Measurements from ENCODE around the gene NLRP6. TPM values are rescaled to one million over a fixed set of nuclear protein-coding genes. Genes with fewer than 3 reads are reported as not detected.

Gene NLRP6
- total and polyA plus RNA-seq, 2 experiments from 2014 or later = 1.4 TPM; not detected in 1

GRCh38 chr11:283405-284104 lies 5.3 kb downstream of the NLRP6 start:
- no peaks in the 10 kb centered on the region for H3K9me3 ChIP-seq (ENCODE audit: low read depth)
- no peak overlapping the region for H2AFZ ChIP-seq
- no peak for DNase-seq (ENCODE audit: low spot score)
- H4K20me1 ChIP-seq (ENCODE audit: insufficient read depth, poor library complexity, severe bottlenecking) = no peaks in the 10 kb centered on the region
- H3K9me2 ChIP-seq (replicated peaks; ENCODE audit: insufficient read depth) = no peaks in the 10 kb centered on the region
- no peaks in the 10 kb centered on the region for H3K36me3 ChIP-seq (replicated peaks; ENCODE audit: insufficient read depth, low read depth)
- H3K27ac ChIP-seq = no peak overlapping the region
- 82% methylated on average over 20 of the region's 23 CpGs for WGBS (ENCODE audit: low lambda C conversion rate, missing lambda C conversion rate)
- TF ChIP-seq EZH2phosphoT487 (IDR thresholded peaks at IDR 0.05; ENCODE audit: low read depth, severe bottlenecking, unreplicated experiment) = no peak
- TF ChIP-seq, protein P1, sequence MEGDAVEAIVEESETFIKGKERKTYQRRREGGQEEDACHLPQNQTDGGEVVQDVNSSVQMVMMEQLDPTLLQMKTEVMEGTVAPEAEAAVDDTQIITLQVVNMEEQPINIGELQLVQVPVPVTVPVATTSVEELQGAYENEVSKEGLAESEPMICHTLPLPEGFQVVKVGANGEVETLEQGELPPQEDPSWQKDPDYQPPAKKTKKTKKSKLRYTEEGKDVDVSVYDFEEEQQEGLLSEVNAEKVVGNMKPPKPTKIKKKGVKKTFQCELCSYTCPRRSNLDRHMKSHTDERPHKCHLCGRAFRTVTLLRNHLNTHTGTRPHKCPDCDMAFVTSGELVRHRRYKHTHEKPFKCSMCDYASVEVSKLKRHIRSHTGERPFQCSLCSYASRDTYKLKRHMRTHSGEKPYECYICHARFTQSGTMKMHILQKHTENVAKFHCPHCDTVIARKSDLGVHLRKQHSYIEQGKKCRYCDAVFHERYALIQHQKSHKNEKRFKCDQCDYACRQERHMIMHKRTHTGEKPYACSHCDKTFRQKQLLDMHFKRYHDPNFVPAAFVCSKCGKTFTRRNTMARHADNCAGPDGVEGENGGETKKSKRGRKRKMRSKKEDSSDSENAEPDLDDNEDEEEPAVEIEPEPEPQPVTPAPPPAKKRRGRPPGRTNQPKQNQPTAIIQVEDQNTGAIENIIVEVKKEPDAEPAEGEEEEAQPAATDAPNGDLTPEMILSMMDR (IDR thresholded peaks at IDR 0.05; ENCODE audit: poor library complexity) = no peak
- no peak for TF ChIP-seq EZH2 (IDR thresholded peaks at IDR 0.05; ENCODE audit: borderline replicate concordance)
- no peaks in the 10 kb centered on the region for H3K79me2 ChIP-seq
- H3K4me2 ChIP-seq = no peak overlapping the region
- H3K4me1 ChIP-seq (ENCODE audit: insufficient read depth) = peaks cover 6% of the 10 kb centered on the region
- no peak overlapping the region for H3K4me3 ChIP-seq
- no peaks in the 10 kb centered on the region for H3K27me3 ChIP-seq

- TF ChIP-seq, protein P1 (IDR thresholded peaks at IDR 0.05; ENCODE audit: poor library complexity) = no peak
- TF ChIP-seq EZH2phosphoT487 (IDR thresholded peaks at IDR 0.05; ENCODE audit: low read depth, severe bottlenecking, unreplicated experiment) (no peak), EZH2 (IDR thresholded peaks at IDR 0.05; ENCODE audit: borderline replicate concordance) (no peak)
- H4K20me1 ChIP-seq (ENCODE audit: insufficient read depth, poor library complexity, severe bottlenecking) = no peaks in the 10 kb centered on the region
- WGBS (ENCODE audit: low lambda C conversion rate, missing lambda C conversion rate) = 89% methylated on average over 18 of the region's 24 CpGs
- H3K27ac ChIP-seq = no peak overlapping the region
- no peaks in the 10 kb centered on the region for H3K79me2 ChIP-seq
- no peak overlapping the region for H3K4me3 ChIP-seq
- no peak overlapping the region for H3K4me2 ChIP-seq
- H3K4me1 ChIP-seq (ENCODE audit: insufficient read depth) = peaks cover 6% of the 10 kb centered on the region
- H3K36me3 ChIP-seq (replicated peaks; ENCODE audit: insufficient read depth, low read depth) = no peaks in the 10 kb centered on the region
- no peaks in the 10 kb centered on the region for H3K27me3 ChIP-seq
- H2AFZ ChIP-seq = no peak overlapping the region
- DNase-seq (ENCODE audit: low spot score) = no peak
- no peaks in the 10 kb centered on the region for H3K9me3 ChIP-seq (ENCODE audit: low read depth)
- no peaks in the 10 kb centered on the region for H3K9me2 ChIP-seq (replicated peaks; ENCODE audit: insufficient read depth)
These were observed 6.2 kb downstream of the NLRP6 start for GRCh38 chr11:284105-285020.

DNA sequence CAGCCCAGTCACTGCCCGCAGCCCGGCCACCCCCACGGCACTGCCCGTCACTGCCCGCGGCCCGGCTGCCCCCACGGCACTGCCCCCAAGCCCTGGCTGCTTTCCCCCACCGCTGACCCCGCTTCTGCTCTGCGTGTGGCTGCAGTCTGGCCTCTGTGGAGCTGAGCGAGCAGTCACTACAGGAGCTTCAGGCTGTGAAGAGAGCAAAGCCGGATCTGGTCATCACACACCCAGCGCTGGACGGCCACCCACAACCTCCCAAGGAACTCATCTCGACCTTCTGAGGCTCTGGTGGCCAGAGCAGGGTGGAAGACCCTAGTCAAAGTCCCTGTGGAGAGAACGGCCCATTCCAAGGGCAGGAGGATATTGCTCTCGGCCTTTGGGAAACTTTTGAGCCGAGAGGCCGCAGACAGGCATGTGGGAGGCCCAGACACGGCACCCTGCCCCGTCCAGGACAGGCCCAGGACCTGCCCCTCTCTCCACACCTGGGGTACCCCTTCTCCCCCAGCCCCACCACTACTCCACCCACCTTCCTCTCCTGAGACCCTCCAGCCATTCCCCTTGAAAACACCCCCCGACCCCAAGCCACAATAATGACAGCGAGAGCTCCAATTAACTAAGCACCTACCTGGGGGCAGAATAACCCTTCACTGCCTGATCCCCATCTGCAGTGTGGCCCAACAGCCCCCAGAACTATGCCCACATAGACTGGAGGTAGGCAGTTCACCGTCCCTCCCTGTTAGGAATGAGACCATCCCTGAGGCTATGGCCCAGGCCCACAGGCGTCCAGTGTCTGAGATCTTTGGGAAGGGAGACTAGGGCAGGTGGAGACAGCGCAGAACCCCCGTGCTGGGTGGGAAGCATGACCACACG lies 7.0 kb downstream of the NLRP6 start:
- Histone ChIP-seq H3K4me3 (no peak overlapping the region), H3K79me2 (no peaks in the 10 kb centered on the region), H3K4me2 (no peak overlapping the region), H3K27ac (no peak overlapping the region), H3K27me3 (no peaks in the 10 kb centered on the region), H2AFZ (no peak overlapping the region), H3K4me1 (ENCODE audit: insufficient read depth) (peaks cover 15% of the 10 kb centered on the region), H3K9me3 (ENCODE audit: low read depth) (no peaks in the 10 kb centered on the region), H4K20me1 (ENCODE audit: insufficient read depth, poor library complexity, severe bottlenecking) (no peaks in the 10 kb centered on the region), H3K9me2 (replicated peaks; ENCODE audit: insufficient read depth) (no peaks in the 10 kb centered on the region), H3K36me3 (replicated peaks; ENCODE audit: insufficient read depth, low read depth) (no peaks in the 10 kb centered on the region)
- DNase-seq (ENCODE audit: low spot score) = no peak
- TF ChIP-seq EZH2 (IDR thresholded peaks at IDR 0.05; ENCODE audit: borderline replicate concordance) (no peak), EZH2phosphoT487 (IDR thresholded peaks at IDR 0.05; ENCODE audit: low read depth, severe bottlenecking, unreplicated experiment) (no peak)
- TF ChIP-seq, protein P1 (IDR thresholded peaks at IDR 0.05; ENCODE audit: poor library complexity) = no peak
- WGBS (ENCODE audit: low lambda C conversion rate, missing lambda C conversion rate) = 86% methylated on average over 21 of the region's 29 CpGs

All from hepatocyte (in vitro differentiated cells).